Measurements from ENCODE around the gene HMBS. TPM values are rescaled to one million over a fixed set of nuclear protein-coding genes. Genes with fewer than 3 reads are reported as not detected.

The HMBS gene
- total RNA-seq, 4 donors from 2014 or later: 9.9 to 22.1 (median 14.2) TPM

DNA sequence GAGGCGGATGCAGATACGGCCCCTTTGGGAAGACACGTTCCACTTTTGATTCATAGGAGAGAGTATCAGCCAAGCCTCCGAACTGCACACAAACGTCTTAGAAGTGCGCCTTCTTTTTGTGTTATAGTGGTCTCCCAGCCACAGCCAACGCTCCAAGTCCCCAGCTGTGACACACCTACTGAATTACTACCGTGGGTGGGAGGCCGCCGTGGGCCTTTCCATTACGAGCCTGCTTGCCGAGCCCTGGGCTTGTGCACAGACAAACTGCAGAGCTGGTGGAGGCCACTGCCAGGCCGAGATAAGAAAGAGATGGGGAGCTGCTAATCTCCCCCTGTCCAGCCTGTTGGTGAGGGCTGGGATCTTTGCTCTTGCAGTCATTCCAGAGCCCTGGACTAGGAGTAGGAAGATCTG is 761 bp downstream of the HMBS start:
- DNase-seq: no peak
- H3K27ac ChIP-seq: peak overlapping the region; percentile 87 to 98 (median 94)
- no peaks in the 10 kb centered on the region for H3K27me3 ChIP-seq
- H3K4me3 ChIP-seq: peak overlapping the region; percentile 63 to 95 (median 82)
- peaks cover 13 to 32% (median 16%) of the 10 kb centered on the region in 3 donors for H3K4me1 ChIP-seq
- no peaks in the 10 kb centered on the region for H3K9me3 ChIP-seq
- 0% methylated on average over 8 of the region's 13 CpGs; no CpG with 5 or more reads in 1 of the 2 donors for WGBS, 2 donors
- intact Hi-C loops (cut with DNase I): no loop called here
- peaks cover 10 to 26% (median 13%) of the 10 kb centered on the region in 3 donors for H3K36me3 ChIP-seq
- TF ChIP-seq CTCF (IDR thresholded peaks at IDR 0.05): no peak
- TF ChIP-seq POLR2A (IDR thresholded peaks at IDR 0.05): no peak

- Histone ChIP-seq H3K4me1 (peaks cover 13 to 40% (median 16%) of the 10 kb centered on the region in 3 donors), H3K9me3 (no peaks in the 10 kb centered on the region), H3K36me3 (peaks cover 0 to 17% (median 2%) of the 10 kb centered on the region in 3 donors), H3K27ac (no peak overlapping the region), H3K27me3 (no peaks in the 10 kb centered on the region), H3K4me3 (no peak overlapping the region)
- intact Hi-C loops (cut with DNase I): no loop called here
- 86 to 89% methylated on average over 6 of the region's 6 CpGs for WGBS, 2 donors
- DNase-seq: no peak
- TF ChIP-seq CTCF (IDR thresholded peaks at IDR 0.05) (no peak), POLR2A (IDR thresholded peaks at IDR 0.05) (no peak)
Measured at GRCh38 chr11:119087123-119087522, 2.4 kb downstream of the HMBS start.

DNA sequence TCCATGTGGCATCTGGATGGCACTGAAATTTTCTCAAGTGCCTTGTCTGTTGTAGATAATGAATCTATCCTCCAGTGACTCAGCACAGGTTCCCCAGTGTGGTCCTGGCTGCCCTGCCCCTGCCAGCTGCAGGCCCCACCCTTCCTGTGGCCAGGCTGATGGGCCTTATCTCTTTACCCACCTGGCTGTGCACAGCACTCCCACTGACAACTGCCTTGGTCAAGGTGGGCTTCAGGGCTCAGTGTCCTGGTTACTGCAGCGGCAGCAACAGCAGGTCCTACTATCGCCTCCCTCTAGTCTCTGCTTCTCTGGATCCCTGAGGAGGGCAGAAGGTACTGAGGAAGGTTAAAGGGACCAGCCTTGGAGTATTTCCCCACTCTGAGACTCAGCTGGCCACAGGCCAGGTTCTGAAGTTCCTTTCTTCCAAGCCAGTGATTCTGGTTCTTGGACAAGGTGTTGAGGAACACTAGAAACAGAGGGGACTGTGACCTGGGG is 3.1 kb downstream of the HMBS start:
- WGBS, 2 donors: 80 to 100% methylated on average over 1 of the region's 2 CpGs
- TF ChIP-seq POLR2A (IDR thresholded peaks at IDR 0.05) (no peak), CTCF (IDR thresholded peaks at IDR 0.05) (no peak)
- no peaks in the 10 kb centered on the region for H3K9me3 ChIP-seq
- H3K4me3 ChIP-seq: no peak overlapping the region
- H3K27me3 ChIP-seq: no peaks in the 10 kb centered on the region
- H3K27ac ChIP-seq: no peak overlapping the region
- H3K36me3 ChIP-seq: peaks cover 0 to 17% (median 0%) of the 10 kb centered on the region in 3 donors
- intact Hi-C loops (cut with DNase I): no loop called here
- peaks cover 17 to 47% (median 19%) of the 10 kb centered on the region in 3 donors for H3K4me1 ChIP-seq
- no peak for DNase-seq

DNA sequence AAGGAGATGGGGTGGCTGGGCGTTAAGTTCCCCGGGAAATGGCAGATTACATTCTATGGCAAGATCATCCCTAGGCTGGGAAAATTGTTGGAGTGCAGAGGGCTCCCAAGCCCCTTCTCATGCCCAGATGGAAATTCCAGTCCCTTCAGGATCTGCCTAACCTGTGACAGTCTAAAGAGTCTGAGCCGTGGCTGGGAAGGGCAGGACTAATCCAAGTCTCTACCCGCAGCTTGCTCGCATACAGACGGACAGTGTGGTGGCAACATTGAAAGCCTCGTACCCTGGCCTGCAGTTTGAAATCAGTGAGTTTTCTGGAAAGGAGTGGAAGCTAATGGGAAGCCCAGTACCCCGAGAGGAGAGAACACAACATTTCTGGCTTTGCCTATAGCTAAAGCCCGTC is 3.7 kb downstream of the HMBS start:
- no peak overlapping the region for H3K4me3 ChIP-seq
- H3K27ac ChIP-seq: no peak overlapping the region
- no peaks in the 10 kb centered on the region for H3K9me3 ChIP-seq
- intact Hi-C loops (cut with DNase I): no loop called here
- H3K27me3 ChIP-seq: no peaks in the 10 kb centered on the region
- no peak for TF ChIP-seq CTCF (IDR thresholded peaks at IDR 0.05)
- no peak for TF ChIP-seq POLR2A (IDR thresholded peaks at IDR 0.05)
- WGBS, 2 donors: 91 to 92% methylated on average over 9 of the region's 9 CpGs
- DNase-seq: no peak
- peaks cover 0 to 16% (median 0%) of the 10 kb centered on the region in 3 donors for H3K36me3 ChIP-seq
- peaks cover 23 to 53% (median 25%) of the 10 kb centered on the region in 3 donors for H3K4me1 ChIP-seq

- no peak for TF ChIP-seq CTCF (IDR thresholded peaks at IDR 0.05)
- TF ChIP-seq POLR2A (IDR thresholded peaks at IDR 0.05): no peak
- Histone ChIP-seq H3K4me1 (peaks cover 28 to 54% (median 28%) of the 10 kb centered on the region in 3 donors), H3K27ac (no peak overlapping the region), H3K27me3 (no peaks in the 10 kb centered on the region), H3K4me3 (no peak overlapping the region), H3K36me3 (peaks cover 0 to 16% (median 0%) of the 10 kb centered on the region in 3 donors), H3K9me3 (no peaks in the 10 kb centered on the region)
- 100% methylated on average over 1 of the region's 1 CpG; no CpG with 5 or more reads in 1 of the 2 donors for WGBS, 2 donors
- intact Hi-C loops (cut with DNase I): no loop called here
- no peak for DNase-seq
Measured at GRCh38 chr11:119089319-119089718, 4.6 kb downstream of the HMBS start.
